Upper lobe of right lung (tissue), 1 donor: ENCODE data around the gene FAS. TPM values are rescaled to one million over a fixed set of nuclear protein-coding genes. Genes with fewer than 3 reads are reported as not detected.
"Not testable (repeated sequence)": the region's sequence is repeated elsewhere in the genome, so short reads cannot be mapped to it uniquely, and the experiment has no call there.

Experiments
- ATAC-seq: fragments of 200-7000 bp; cut with Tn5 transposase; one replicate; pipeline ENCODE4 v1.9.1; 2020; ENCODE audit warnings: mild to moderate bottlenecking, moderate library complexity
- DNase-seq: peaks from one replicate; pipeline ENCODE4 v3.0.0-alpha.2; 2020
- H3K27ac ChIP-seq: fragments of 200-600 bp; one replicate; pipeline ENCODE4 v1.8.0; 2022
- H3K27me3 ChIP-seq: fragments of 200-600 bp; one replicate; pipeline ENCODE4 v1.8.0; 2022; ENCODE audit warnings: mild to moderate bottlenecking
- H3K36me3 ChIP-seq: fragments of 200-600 bp; one replicate; pipeline ENCODE4 v1.8.0; 2022
- H3K4me1 ChIP-seq: fragments of 200-600 bp; one replicate; pipeline ENCODE4 v1.8.0; 2022
- H3K4me3 ChIP-seq: fragments of 200-600 bp; one replicate; pipeline ENCODE4 v1.8.0; 2022; ENCODE audit warnings: mild to moderate bottlenecking
- H3K9me3 ChIP-seq: fragments of 200-600 bp; one replicate; pipeline ENCODE4 v1.8.0; 2022
- CTCF ChIP-seq: fragments of 200-600 bp; IDR thresholded peaks from one replicate; pipeline ENCODE4 v1.8.0; 2022; ENCODE audit warnings: antibody characterized with exemption
- intact Hi-C: fragments of 100-400 bp; cut with DNase I; formaldehyde crosslinking; loops from one replicate; pipeline ENCODE4 v1.11.0; 2022
- total RNA-seq: library from RNA; stranded (reverse); fragmentation: NEBNext Ultra II Directional; extraction: Animal tissue kit (Norgen Biotek cat#: 25700); gene quantifications from one replicate; pipeline ENCODE4 v1.2.1, GENCODE V29; 2021
- donor health status: DM: no; HTN: yes; CAD: no; lungs with severe emphysema.

The FAS gene
- total RNA-seq, 1 donor from 2014 or later: 41.2 TPM

DNA sequence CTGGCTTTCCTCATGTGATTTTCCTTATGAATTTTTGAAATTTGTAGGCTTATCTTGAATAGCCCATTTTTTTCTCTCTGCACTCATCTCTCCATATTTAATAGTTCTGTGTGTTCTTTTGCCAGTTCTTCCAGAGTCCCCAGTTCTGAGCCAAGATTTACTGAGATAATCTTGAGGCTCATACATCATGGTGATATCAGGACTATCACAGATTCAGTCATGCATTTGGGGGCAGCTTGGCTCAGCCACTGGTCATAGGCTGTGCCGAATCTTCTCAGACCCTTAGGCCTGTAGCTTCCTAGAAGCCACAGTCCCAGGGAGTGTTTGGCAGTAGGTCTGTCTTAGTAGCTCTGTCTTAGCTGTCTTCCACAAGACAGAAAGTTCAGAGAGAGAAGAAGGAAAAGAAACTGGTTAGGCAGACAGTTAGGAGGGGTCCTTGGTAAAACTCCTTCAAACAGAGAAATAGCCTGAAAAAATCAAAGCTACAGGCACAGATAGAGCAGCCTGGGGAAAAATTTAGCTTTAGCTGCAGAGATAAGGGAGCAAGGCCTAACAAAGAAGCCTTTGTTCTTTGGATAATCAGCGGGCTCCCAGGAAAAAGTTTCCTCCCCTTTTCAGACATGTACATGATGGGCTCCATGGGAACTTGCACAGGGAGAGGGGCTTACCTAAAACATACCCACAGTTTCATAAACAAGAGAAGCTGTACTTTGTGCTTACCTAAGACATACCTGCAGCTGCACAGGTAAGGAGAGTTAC lies 29.1 kb downstream of the FAS start:
- no peak for ATAC-seq
- TF ChIP-seq CTCF: no peak
- no peaks in the 10 kb centered on the region for H3K4me1 ChIP-seq
- peaks cover 44% of the 10 kb centered on the region for H3K36me3 ChIP-seq
- H3K9me3 ChIP-seq: no peaks in the 10 kb centered on the region
- DNase-seq: no peak
- H3K27ac ChIP-seq: no peak overlapping the region
- intact Hi-C loops: no loop called here
- no peak overlapping the region for H3K4me3 ChIP-seq
- H3K27me3 ChIP-seq: no peaks in the 10 kb centered on the region

DNA sequence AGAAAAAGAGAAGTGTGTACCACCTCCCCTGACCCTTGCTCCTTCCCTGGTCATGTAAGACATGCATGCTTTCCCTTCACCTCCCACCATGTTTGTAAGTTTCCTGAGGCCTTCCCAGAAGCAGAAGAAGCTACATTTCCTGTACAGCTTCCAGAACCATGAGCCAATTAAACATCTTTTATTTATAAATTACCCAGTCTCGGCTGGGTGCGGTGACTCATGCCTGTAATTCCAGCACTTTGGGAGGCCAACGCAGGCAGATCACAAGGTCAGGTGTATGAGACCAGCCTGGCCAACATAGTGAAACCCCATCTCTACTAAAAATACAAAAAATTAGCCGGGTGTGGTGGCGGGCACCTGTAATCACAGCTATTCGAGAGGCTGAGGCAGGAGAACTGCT lies 30.9 kb downstream of the FAS start:
- H3K27me3 ChIP-seq, H3K4me1 ChIP-seq, H3K27ac ChIP-seq, H3K9me3 ChIP-seq, intact Hi-C loops, ATAC-seq, H3K4me3 ChIP-seq, DNase-seq: not testable (repeated sequence)
- peaks cover 28% of the 10 kb centered on the region for H3K36me3 ChIP-seq

GRCh38 chr10:89022734-89023133 lies 32.1 kb downstream of the FAS start:
- peak; percentile 91 for ATAC-seq
- no peak overlapping the region for H3K4me3 ChIP-seq
- TF ChIP-seq CTCF: no peak
- no peak for DNase-seq
- peak overlapping the region; percentile 38 for H3K27ac ChIP-seq
- intact Hi-C loops: no loop called here
- H3K9me3 ChIP-seq: no peaks in the 10 kb centered on the region
- peaks cover 26% of the 10 kb centered on the region for H3K36me3 ChIP-seq
- no peaks in the 10 kb centered on the region for H3K4me1 ChIP-seq
- H3K27me3 ChIP-seq: no peaks in the 10 kb centered on the region

DNA sequence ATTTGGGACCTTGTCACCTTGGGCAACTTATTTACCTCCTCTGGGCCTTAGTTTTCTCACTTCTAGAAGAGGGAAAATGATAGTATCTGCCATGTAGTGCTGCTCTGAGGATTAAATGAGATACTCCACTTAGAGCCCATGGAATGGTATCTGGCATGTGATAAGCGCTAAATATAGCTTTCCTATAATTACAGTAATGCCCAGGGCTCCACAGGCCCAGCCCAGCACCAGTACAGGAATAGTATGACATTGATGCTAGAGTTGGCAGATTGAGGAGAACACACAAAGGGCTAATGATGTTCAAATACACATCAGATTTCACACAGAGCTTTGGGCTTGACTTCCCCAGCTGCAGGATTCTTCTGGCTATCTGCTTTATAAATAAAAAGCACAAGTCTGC lies 34.9 kb downstream of the FAS start:
- intact Hi-C loops: no loop called here
- no peak for TF ChIP-seq CTCF

GRCh38 chr10:89029181-89029580 lies 38.6 kb downstream of the FAS start:
- ATAC-seq (no peak), DNase-seq (no peak)
- Histone ChIP-seq H3K27me3 (no peaks in the 10 kb centered on the region), H3K9me3 (no peaks in the 10 kb centered on the region), H3K4me1 (peaks cover 39% of the 10 kb centered on the region), H3K36me3 (peaks cover 3% of the 10 kb centered on the region), H3K27ac (peak overlapping the region; percentile 33), H3K4me3 (no peak overlapping the region)
- no peak for TF ChIP-seq CTCF
- intact Hi-C loops: no loop called here

More for the DNA sequence above, 34.9 kb downstream of the FAS start:
- Histone ChIP-seq H3K36me3 (peaks cover 10% of the 10 kb centered on the region), H3K27me3 (no peaks in the 10 kb centered on the region), H3K9me3 (no peaks in the 10 kb centered on the region), H3K4me3 (no peak overlapping the region), H3K4me1 (peaks cover 12% of the 10 kb centered on the region), H3K27ac (no peak overlapping the region)
- no peak for ATAC-seq
- no peak for DNase-seq

- DNase-seq: peak; percentile 74
These were observed 39.3 kb downstream of the FAS start for GRCh38 chr10:89029785-89030437.

More at GRCh38 chr10:89029785-89030437, 39.3 kb downstream of the FAS start:
- peak; percentile 87 for ATAC-seq
- Histone ChIP-seq H3K9me3 (no peaks in the 10 kb centered on the region), H3K27me3 (no peaks in the 10 kb centered on the region), H3K4me1 (peaks cover 39% of the 10 kb centered on the region), H3K27ac (no peak overlapping the region), H3K36me3 (no peaks in the 10 kb centered on the region), H3K4me3 (no peak overlapping the region)
- intact Hi-C loops: loop anchor here (5.0 kb wide), 1 partner anchor 182 kb away; no protein-coding TSS in a partner anchor
- peak; percentile 93 for TF ChIP-seq CTCF
